OCI-LY1 (cell line): ENCODE data around the gene MRPS14.

ENCODE experiments used
- CTCF ChIP-seq: fragments of 200-600 bp; sonication (generic), shearing (Covaris generic); IDR thresholded peaks from 2 replicates; pipeline ENCODE4 v1.5.1; 2017; ENCODE audit warnings: mild to moderate bottlenecking, antibody characterized with exemption, low read length, moderate library complexity, mixed read lengths
- EZH2 ChIP-seq: fragments of 200-600 bp; sonication (generic), shearing (Covaris generic); IDR thresholded peaks from 2 replicates; pipeline ENCODE4 v1.8.0; 2017; ENCODE audit warnings: borderline replicate concordance, mixed run types, mild to moderate bottlenecking, antibody characterized with exemption, low read length, moderate library complexity, mixed read lengths

- no peak for TF ChIP-seq CTCF
- no peak for TF ChIP-seq EZH2
Measured at GRCh38 chr1:174964972-174965361, 58.3 kb downstream of the MRPS14 start.
